GM18867 (cell line): Measurements from ENCODE around the gene BRSK2.
"Not testable (repeated sequence)": the region's sequence is repeated elsewhere in the genome, so short reads cannot be mapped to it uniquely, and the experiment has no call there.

ENCODE experiments used
- ATAC-seq: cut with Tn5 transposase; IDR thresholded peaks from one replicate; pipeline ENCODE4 v1.9.1; 2021; ENCODE audit warnings: mild to moderate bottlenecking, moderate library complexity; ENCODE audit not compliant: unreplicated experiment

Gene BRSK2

DNA sequence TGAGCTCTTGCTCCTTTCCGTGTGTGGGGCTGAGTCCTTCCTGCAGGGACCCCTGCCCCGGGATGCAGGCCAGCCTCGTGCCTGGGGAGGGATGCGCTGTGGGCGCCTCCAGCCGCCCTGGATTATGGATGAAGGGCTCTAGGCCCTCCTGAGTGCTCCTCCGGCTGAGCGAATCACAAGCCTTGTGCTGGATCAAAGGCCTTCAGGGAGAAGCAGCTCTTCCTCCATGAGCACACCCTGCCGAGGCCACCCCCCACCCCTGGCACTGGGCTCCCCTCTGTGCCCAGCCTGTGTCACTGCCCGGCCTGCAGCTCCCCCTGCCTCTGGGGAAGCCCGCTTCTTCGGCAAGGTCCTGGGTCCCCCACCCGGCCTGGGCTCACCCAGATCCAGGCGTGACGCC, 43.8 kb downstream of the BRSK2 start:
- ATAC-seq: no peak

- ATAC-seq: no peak
Observed at GRCh38 chr11:1433977-1434640, 44.4 kb downstream of the BRSK2 start.

DNA sequence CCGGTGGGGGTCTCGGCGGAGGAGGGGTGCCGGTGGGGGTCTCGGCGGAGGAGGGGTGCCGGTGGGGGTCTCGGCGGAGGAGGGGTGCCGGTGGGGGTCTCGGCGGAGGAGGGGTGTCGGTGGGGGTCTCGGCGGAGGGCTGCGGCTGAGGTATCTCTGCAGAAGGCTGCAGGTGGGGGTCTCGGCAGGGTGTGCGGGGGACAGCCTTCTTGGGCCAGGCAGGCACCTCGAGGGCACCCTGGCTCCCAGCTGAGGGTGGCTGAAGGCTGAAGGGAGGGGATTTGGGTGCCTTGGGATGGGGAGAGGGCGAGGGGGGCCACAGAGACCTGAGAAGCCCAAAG, 45.7 kb downstream of the BRSK2 start:
- not testable (repeated sequence) for ATAC-seq

GRCh38 chr11:1435820-1436467, 46.2 kb downstream of the BRSK2 start:
- ATAC-seq: no peak

- ATAC-seq: no peak
Observed at GRCh38 chr11:1436468-1437039, 46.8 kb downstream of the BRSK2 start.

GRCh38 chr11:1437500-1437899, 47.8 kb downstream of the BRSK2 start:
- no peak for ATAC-seq

DNA sequence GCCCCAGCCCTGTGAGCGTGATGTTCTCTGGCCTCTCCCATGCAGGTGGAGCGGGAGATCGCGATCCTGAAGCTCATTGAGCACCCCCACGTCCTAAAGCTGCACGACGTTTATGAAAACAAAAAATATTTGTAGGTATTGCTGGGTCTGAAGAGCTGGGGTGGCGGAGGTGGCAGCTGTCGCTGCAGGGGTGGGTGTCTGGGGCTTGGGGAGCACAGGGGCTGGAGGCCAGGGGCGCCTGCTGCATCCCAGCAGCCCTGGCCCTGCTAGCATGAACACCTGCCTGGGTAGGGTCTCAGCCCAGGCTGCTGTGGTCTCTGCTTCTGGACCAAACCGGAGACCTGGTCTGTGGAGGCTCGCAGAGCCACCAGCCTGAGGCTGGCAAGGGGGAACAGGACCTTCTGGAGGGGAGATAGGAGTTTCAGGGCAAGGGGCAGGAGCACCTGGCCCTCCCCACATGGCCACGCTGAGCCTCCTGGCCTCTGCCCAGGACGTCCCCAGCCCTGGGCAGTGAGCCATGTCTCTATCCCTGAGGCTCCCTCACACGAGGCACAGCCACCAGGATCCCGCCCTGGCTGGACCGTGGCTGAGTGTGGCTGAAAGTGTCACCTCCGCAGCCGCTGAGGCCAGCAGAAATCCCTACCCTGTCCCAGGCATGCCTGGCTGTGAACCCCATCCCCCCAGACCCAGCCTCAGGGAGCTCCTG, 48.7 kb downstream of the BRSK2 start:
- no peak for ATAC-seq

GRCh38 chr11:1438967-1439330, 49.2 kb downstream of the BRSK2 start:
- no peak for ATAC-seq

- no peak for ATAC-seq
Observed at GRCh38 chr11:1439341-1439740, 49.6 kb downstream of the BRSK2 start.

- no peak for ATAC-seq
Observed at GRCh38 chr11:1440066-1440465, 50.3 kb downstream of the BRSK2 start.

DNA sequence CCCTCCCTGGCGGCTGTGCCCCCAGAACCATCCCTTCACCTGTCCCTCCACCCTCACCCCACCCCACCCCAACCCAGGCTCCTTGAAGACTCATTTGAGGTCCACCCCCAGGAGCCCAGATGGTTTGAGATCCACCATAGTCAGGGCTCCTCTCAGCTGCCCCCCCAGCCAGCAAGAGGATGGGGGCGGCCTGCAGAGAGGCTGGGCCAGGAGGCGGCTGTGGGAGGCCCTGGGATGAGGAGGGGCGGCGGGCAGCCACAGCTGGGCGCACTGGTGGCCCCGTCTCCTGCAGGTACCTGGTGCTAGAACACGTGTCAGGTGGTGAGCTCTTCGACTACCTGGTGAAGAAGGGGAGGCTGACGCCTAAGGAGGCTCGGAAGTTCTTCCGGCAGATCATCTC, 50.8 kb downstream of the BRSK2 start:
- no peak for ATAC-seq

GRCh38 chr11:1442163-1442562, 52.4 kb downstream of the BRSK2 start:
- no peak for ATAC-seq

DNA sequence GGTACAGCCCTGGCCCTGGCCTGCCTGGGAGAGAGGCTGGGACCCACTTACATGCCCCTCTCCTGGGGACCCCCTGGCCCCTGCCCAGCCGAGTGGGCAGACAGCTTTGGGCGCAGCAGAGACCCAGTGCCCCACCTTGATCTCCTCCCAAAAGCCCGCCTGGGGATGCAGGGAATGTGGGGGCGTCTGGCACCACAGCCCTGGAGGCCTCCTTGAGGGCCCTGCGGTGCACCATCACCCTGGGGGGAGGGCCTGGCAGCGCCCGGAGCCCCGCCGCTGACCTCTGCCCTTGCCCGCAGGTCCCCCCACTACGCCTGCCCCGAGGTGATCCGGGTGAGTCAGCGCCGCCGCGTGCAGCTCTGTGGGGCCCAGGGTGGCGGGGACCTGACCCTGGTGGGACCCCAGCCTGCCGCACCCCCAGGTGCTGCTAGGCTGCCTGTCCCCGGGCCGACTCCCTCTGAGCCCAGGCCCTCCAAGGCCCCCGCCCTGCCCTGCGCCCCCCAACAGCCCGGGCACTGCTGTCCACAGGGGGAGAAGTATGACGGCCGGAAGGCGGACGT, 53.2 kb downstream of the BRSK2 start:
- ATAC-seq: no peak

GRCh38 chr11:1443737-1444136, 54.0 kb downstream of the BRSK2 start:
- no peak for ATAC-seq

DNA sequence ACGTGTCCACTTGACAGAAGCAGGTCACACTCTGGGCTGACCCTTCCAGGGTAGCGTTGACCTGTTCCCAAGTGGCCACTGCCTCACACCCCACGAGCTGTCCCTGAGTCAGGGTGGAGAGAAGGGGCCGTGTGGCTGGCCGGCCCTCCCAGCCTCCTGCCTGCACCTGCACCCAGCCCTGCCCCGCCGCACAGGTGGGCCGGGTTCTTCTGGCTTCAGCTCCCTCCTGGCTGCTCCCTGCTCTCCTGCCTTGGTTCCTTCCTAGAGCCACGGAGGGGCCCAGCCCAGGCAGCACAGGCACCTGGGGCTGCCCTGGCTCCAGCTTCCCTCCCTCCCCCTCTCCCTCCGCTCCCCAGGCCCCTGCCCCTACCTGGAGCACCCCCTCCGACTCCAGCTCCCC, 54.6 kb downstream of the BRSK2 start:
- ATAC-seq: no peak

- ATAC-seq: no peak
Observed at GRCh38 chr11:1444823-1445422, 55.2 kb downstream of the BRSK2 start.

GRCh38 chr11:1445741-1446445, 56.2 kb downstream of the BRSK2 start:
- no peak for ATAC-seq

DNA sequence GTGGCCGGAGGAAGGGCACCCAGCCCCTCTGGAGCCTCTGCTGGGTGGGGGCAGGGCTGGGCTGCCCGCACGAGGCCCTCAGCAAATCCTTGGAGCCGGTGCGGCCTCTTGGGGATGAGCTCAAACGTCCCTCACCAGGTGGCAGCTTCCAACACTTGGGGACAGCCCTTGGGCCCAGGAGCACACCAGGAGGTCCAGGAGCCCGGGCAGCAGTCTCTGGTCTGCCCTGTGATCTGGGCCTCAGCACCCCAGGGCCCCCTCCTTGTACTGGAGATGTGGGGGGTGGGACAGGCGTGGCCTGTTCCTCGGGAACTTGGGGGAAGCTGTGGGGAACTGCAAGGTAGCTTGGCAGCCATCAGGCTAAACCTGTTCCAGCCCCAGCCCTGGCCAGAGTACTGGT, 56.9 kb downstream of the BRSK2 start:
- no peak for ATAC-seq

DNA sequence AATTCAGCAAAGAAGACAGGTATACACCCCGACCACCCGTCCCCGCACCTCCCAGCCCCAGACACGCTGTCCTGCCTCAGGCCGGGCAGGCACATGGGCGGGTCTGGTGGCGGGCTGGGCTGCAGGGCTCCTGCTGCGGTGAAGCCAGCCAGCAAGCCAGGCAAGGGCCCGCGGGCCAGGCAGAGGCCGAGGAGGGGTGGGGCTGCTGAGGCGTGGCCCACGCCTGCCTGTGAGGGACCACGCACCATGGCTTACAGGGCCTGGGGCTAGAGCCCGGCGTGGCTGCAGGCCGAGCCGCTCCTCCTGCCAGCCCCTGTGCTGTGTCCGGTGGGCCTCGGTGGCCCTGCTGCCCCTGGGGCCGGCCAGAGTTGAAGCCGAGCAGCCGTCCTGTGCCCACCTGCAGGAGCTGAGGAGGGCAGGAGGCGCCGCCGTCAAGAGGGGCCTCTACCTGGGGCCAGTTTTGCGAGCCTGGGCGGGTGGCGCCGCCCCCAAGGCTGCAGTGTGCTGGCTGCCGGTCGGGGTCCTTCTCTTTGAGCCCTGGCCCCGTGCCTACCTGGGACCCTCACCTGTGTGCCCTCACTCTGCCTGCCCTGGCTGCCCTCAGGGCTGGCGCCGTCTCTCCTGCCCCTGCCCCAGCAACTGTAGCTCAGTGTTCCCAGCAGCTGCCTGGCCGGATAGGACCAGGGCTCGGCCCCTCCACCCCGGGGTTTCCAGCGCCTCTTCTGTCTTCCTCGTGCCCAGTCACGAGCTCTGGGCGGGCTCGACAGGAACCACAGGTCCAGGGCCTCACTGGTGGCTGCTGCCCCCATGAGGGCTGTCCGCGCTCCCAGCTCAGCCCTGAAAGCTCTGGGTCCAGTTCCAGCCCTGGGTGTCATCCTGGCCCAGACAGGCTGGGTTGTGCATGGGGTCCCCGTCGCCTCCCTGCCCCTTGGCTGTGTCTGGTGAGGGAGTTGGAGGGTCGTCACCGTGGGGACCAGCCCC, 58.4 kb downstream of the BRSK2 start:
- ATAC-seq: no peak

DNA sequence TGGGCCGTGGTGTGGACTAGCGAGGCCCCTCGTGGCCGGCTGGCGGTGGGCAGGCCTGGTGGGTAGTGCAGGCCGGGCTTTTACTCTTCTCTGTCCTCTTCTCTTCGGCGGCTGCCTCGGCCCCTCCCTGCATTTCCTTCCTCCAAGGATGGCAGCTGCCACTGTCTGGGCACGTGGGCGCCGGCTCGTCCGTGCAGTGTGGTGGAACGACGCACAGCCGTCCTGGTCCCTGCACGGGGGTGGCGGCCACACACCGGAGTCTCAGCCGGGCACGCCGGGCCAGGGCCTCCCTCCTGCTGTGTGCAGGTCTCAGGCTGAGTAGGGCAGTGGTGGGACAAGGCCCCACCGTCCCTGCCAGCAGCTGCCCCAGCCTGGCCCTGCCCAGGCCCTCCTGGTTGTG, 59.1 kb downstream of the BRSK2 start:
- ATAC-seq: no peak
